Keratinocyte (primary cell): ENCODE results near the gene TK1. TPM values are rescaled to one million over a fixed set of nuclear protein-coding genes. Genes with fewer than 3 reads are reported as not detected.

Source experiments
- DNase-seq: peaks from one replicate; pipeline ENCODE4 v3.0.0-alpha.2; 2011; ENCODE audit warnings: low read depth, missing footprints, low spot score
- FAIRE-seq: peaks from 2 replicates; lab custom pipeline; 2011; peaks lifted over from hg19 to GRCh38; lab: Jason Lieb, UNC
- H2AFZ ChIP-seq: 2 replicates; pipeline ENCODE4 v1.6.0; 2012; ENCODE audit warnings: low read length, control low read depth, inconsistent platforms; ENCODE audit not compliant: control insufficient read depth
- H3K27ac ChIP-seq: 2 replicates; pipeline ENCODE4 v1.5.1; 2011; ENCODE audit warnings: low read length; ENCODE audit not compliant: control insufficient read depth, insufficient read depth
- H3K27me3 ChIP-seq: 3 replicates; pipeline ENCODE4 v1.6.0; 2011; ENCODE audit warnings: low read length; ENCODE audit not compliant: control insufficient read depth, insufficient read depth; ENCODE audit errors: extremely low read depth
- H3K36me3 ChIP-seq, 2 experiments: 2 replicates in 1 of 2; 3 replicates in 1 of 2; pipeline ENCODE4 v1.5.1; 2011; ENCODE audit warnings: low read length in 2 of 2, mild to moderate bottlenecking in 1 of 2; ENCODE audit not compliant: control insufficient read depth in 2 of 2, insufficient read depth in 2 of 2; ENCODE audit errors: extremely low read depth in 1 of 2
- H3K4me1 ChIP-seq: 3 replicates; pipeline ENCODE4 v1.5.1; 2011; ENCODE audit warnings: low read length; ENCODE audit not compliant: control insufficient read depth, insufficient read depth; ENCODE audit errors: extremely low read depth
- H3K4me2 ChIP-seq: 3 replicates; pipeline ENCODE4 v1.6.0; 2011; ENCODE audit warnings: low read depth, low read length; ENCODE audit not compliant: control insufficient read depth, insufficient read depth; ENCODE audit errors: extremely low read depth
- H3K4me3 ChIP-seq, 3 experiments: fragments of 200-600 bp in 1 of 3; sonication (generic) in 1 of 3; 2 replicates in 2 of 3; 3 replicates in 1 of 3; pipeline ENCODE4 v1.5.1; 2011 to 2016; ENCODE audit warnings: low read length in 3 of 3, mild to moderate bottlenecking in 3 of 3, control low read depth in 2 of 3, inconsistent platforms in 1 of 3, low read depth in 1 of 3, mixed read lengths in 1 of 3, mixed run types in 1 of 3, moderate library complexity in 1 of 3; ENCODE audit not compliant: control insufficient read depth in 2 of 3, insufficient read depth in 2 of 3; ENCODE audit errors: extremely low read depth in 1 of 3
- H3K79me2 ChIP-seq: 2 replicates; pipeline ENCODE4 v1.6.0; 2012; ENCODE audit warnings: low read length; ENCODE audit not compliant: control insufficient read depth, insufficient read depth
- H3K9ac ChIP-seq: 3 replicates; pipeline ENCODE4 v1.6.0; 2011; ENCODE audit warnings: low read length; ENCODE audit not compliant: control insufficient read depth, insufficient read depth; ENCODE audit errors: extremely low read depth
- H3K9me1 ChIP-seq: 3 replicates; pipeline ENCODE4 v1.6.0; 2011; ENCODE audit warnings: low read length; ENCODE audit not compliant: control insufficient read depth, insufficient read depth; ENCODE audit errors: extremely low read depth
- H3K9me3 ChIP-seq: 2 replicates; pipeline ENCODE4 v1.5.1; 2012; ENCODE audit warnings: low read depth, low read length; ENCODE audit not compliant: control insufficient read depth
- H4K20me1 ChIP-seq: 3 replicates; pipeline ENCODE4 v1.6.0; 2011; ENCODE audit warnings: low read length; ENCODE audit not compliant: control insufficient read depth, insufficient read depth; ENCODE audit errors: extremely low read depth
- EZH2 ChIP-seq: IDR thresholded peaks from one replicate; pipeline ENCODE4 v1.6.1; 2012; ENCODE audit warnings: inconsistent platforms, mild to moderate bottlenecking, low read length, moderate library complexity
- dilution Hi-C: fragments of 300-500 bp; cut with MboI; formaldehyde crosslinking; loops from one replicate; pipeline ENCODE4 v1.7.0; 2020; ENCODE audit warnings: low sequenced_read_pairs; ENCODE audit not compliant: extremely low pct_ligation_motif_present
- polyA plus RNA-seq, 5 experiments: library from polyadenylated mRNA; depleted of rRNA in 3 of 5; stranded (reverse) in 3 of 5; stranded (forward) in 1 of 5; unstranded in 1 of 5; fragments of >200 nt; gene quantifications; 1 replicate in 1 of 5; 2 replicates in 3 of 5; 3 replicates in 1 of 5; pipeline versions ENCODE4 v1.2.1 to v1.2.3, GENCODE V29; 2011 to 2012; ENCODE audit warnings: missing spikeins in 2 of 5, low read depth in 1 of 5, low replicate concordance in 1 of 5
- TF ChIP-seq, protein P1 (sequence below), 3 experiments: IDR thresholded peaks in 1 of 3; conservative IDR thresholded peaks in 1 of 3; optimal IDR thresholded peaks in 1 of 3; 2 replicates in 2 of 3; 3 replicates in 1 of 3; pipeline versions ENCODE3 to v1.5.1; 2011; ENCODE audit warnings: low read length in 3 of 3, mild to moderate bottlenecking in 3 of 3, moderate library complexity in 2 of 3, control low read depth in 1 of 3, inconsistent platforms in 1 of 3; ENCODE audit not compliant: insufficient read depth in 2 of 3; ENCODE audit errors: extremely low read depth in 1 of 3

TK1 gene
- polyA plus RNA-seq, 1 donor (not counting 4 experiments of a cell fraction or from before 2014, with no cell fraction given) = 21.8 TPM

GRCh38 chr17:78228176-78228575 is 41.3 kb upstream of the TK1 start:
- FAIRE-seq = no peak
- Histone ChIP-seq H3K79me2 (no peaks in the 10 kb centered on the region), H3K4me1 (no peaks in the 10 kb centered on the region), H3K27ac (no peak overlapping the region), H3K27me3 (peaks cover 31% of the 10 kb centered on the region), H3K9me3 (no peaks in the 10 kb centered on the region), H3K36me3 (peaks cover 0 to 14% of the 10 kb centered on the region in 2 experiments), H3K9me1 (no peaks in the 10 kb centered on the region), H2AFZ (no peak overlapping the region), H3K9ac (no peak overlapping the region), H3K4me3 (no peak overlapping the region), H4K20me1 (no peaks in the 10 kb centered on the region), H3K4me2 (no peak overlapping the region)
- no peak for TF ChIP-seq EZH2
- TF ChIP-seq, protein P1, sequence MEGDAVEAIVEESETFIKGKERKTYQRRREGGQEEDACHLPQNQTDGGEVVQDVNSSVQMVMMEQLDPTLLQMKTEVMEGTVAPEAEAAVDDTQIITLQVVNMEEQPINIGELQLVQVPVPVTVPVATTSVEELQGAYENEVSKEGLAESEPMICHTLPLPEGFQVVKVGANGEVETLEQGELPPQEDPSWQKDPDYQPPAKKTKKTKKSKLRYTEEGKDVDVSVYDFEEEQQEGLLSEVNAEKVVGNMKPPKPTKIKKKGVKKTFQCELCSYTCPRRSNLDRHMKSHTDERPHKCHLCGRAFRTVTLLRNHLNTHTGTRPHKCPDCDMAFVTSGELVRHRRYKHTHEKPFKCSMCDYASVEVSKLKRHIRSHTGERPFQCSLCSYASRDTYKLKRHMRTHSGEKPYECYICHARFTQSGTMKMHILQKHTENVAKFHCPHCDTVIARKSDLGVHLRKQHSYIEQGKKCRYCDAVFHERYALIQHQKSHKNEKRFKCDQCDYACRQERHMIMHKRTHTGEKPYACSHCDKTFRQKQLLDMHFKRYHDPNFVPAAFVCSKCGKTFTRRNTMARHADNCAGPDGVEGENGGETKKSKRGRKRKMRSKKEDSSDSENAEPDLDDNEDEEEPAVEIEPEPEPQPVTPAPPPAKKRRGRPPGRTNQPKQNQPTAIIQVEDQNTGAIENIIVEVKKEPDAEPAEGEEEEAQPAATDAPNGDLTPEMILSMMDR (optimal IDR thresholded peaks at IDR 0.05 in 1 of 3, IDR thresholded peaks at IDR 0.05 in 1 of 3, conservative IDR thresholded peaks at IDR 0.05 in 1 of 3; ENCODE audit: extremely low read depth in 1 of 3, insufficient read depth in 2 of 3, low read length in 3 of 3) = no peak
- no peak for DNase-seq
- dilution Hi-C loops = no loop called here

- H3K9me3 ChIP-seq = no peaks in the 10 kb centered on the region
- no peak for TF ChIP-seq EZH2
- TF ChIP-seq, protein P1 (optimal IDR thresholded peaks at IDR 0.05 in 1 of 3, IDR thresholded peaks at IDR 0.05 in 1 of 3, conservative IDR thresholded peaks at IDR 0.05 in 1 of 3; ENCODE audit: extremely low read depth in 1 of 3, insufficient read depth in 2 of 3, low read length in 3 of 3) = no peak
- no peaks in the 10 kb centered on the region for H4K20me1 ChIP-seq
- H3K27me3 ChIP-seq = peaks cover 24% of the 10 kb centered on the region
- no peaks in the 10 kb centered on the region for H3K4me1 ChIP-seq
- H3K27ac ChIP-seq = no peak overlapping the region
- DNase-seq = no peak
- peaks cover 0 to 19% of the 10 kb centered on the region in 2 experiments for H3K36me3 ChIP-seq
- H3K79me2 ChIP-seq = no peaks in the 10 kb centered on the region
- dilution Hi-C loops = no loop called here
- FAIRE-seq = no peak
- no peak overlapping the region for H2AFZ ChIP-seq
- H3K9me1 ChIP-seq = no peaks in the 10 kb centered on the region
- H3K9ac ChIP-seq = no peak overlapping the region
- H3K4me3 ChIP-seq = no peak overlapping the region
- H3K4me2 ChIP-seq = no peak overlapping the region
These were observed 40.6 kb upstream of the TK1 start for GRCh38 chr17:78227455-78227916.
